GM19328 (cell line): ENCODE measurements around the gene DLG2.

Experiments
- ATAC-seq: cut with Tn5 transposase; IDR thresholded peaks from one replicate; pipeline ENCODE4 v1.9.1; 2021; ENCODE audit warnings: mild to moderate bottlenecking, moderate library complexity; ENCODE audit not compliant: unreplicated experiment

DLG2 gene

DNA sequence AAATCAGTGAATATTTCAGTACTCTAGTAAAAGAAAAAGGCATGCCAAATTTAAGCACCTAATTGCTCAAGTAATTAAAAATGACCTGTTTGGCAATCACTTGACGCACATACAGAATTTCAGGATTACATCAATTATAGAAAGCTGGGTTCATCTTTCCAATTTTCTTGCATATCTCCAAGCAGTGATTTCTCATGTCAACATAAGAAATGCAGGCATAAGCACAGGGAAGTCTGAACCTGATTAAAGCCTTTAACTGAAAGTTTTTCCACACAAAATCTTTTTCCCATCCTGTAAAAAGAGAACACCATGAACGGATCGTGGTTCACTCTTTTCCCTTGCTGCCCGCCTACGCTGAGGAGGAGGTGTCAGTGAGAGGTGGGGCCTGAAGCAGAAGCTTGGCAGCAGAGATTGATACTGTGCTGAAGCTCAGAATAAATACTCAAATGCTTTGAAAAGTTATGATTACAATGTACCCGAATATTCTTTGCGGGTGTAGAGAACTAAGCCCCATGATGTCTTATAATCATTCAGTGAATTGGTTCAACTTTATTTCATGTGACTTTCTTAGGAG lies 1636.9 kb downstream of the DLG2 start:
- ATAC-seq: no peak

DNA sequence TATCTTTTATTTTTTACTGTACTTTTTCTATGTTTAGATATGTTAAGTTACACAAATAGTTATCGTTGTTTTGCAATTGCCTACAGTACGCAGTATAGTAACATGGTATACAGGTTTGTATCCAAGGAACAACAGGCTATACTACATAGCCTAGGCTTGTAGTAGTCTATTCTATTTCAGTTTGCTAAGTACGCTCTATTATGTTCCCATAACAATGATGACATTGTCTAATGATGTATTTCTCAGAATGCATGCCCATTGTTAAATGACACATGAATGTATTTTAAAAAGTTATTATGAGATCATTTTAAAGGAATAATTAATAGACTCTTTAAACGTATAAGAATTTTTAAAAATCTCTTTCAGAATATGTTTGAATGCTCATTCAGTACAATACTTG lies 1644.3 kb downstream of the DLG2 start:
- ATAC-seq: no peak

DNA sequence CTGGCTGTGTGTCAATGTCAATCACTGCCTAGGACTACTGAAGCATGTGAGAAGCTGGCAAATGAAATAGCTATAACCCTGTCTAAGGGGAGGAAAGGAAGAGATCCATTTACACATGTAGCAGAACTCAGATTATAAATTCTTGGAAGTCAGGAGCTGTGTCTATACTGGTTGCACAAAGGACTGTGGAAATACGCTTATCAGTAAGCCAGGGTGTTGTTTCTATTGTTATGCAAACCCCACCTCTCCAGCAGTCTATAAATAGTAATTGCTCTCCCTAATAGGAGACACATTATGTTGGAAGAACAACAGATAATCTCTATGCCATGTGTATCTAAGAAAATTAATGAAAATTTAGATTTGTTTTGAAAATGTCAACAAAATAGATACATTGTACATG lies 1647.6 kb downstream of the DLG2 start:
- no peak for ATAC-seq

DNA sequence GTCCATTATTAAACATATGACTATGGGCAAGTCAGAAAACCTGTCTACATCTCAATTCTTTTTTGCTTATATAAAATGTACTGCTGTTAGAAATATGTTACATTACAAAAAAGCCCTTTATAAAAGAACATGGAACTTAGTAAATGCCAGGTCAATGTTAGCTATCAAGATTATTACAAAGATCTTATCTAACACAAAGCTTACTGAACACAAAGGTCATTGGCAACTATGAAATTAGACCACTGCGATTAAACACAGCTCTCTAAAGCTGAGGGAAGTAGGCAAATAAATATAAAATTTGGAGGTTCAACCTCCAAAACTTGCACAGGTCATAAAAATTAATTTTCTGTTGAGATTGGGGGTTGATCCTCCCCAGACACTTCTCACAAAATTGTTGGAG lies 1648.2 kb downstream of the DLG2 start:
- no peak for ATAC-seq

DNA sequence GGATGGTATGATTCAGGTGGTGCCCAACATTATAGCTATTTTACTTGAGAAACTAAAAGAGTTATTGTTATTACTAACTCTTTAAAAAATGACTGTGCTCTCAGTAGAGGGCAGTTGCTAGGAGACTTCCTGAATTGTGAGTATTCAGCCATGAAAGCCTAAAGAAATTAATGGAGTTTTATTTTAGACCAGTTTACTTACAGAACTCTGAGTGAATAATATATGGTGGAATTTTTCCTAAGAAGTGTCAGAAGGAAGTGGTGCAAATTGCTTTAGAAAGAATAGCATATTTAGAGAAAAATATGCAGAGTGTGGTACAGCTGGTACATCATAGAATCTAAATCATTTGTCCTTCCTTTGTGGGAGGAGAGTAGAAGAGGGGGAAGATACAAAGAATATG lies 1651.1 kb downstream of the DLG2 start:
- ATAC-seq: no peak

DNA sequence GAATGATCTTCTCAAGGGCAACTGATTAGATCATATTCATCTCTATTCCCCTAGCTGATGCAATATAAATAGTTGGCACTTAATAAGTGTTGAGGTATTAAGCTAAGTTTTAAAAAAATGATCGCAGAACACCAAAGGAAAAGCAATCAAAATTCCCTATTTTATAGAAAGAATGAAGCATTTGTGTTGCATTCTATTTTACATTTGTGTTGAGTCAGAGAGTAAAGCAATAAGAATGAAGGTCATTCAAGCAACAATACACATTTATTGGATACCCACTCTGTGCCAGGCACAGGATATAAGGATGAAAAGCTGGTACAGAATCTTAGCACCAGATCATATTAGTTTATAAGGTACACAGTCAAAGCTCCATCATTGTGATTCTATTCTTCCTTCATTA lies 1654.6 kb downstream of the DLG2 start:
- no peak for ATAC-seq

DNA sequence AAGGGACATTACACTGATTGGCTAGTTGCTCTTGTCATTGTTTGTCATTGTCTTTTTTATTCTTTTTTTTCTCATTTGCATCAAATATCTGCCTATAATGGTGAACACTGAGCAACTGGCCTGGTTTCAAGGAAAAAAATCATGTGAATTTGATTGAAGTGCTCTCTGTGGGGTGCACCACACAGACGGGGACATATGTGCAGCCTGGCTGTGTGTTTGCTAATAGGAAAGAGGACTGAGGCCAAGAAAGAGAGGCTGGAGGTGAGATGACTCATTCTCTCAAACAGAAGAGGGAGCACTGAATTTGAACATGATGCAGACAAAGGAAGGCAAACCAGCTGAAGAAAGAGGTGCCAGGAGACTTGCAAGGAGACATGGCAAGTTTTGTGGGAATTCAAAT lies 1656.1 kb downstream of the DLG2 start:
- ATAC-seq: peak; percentile 32

DNA sequence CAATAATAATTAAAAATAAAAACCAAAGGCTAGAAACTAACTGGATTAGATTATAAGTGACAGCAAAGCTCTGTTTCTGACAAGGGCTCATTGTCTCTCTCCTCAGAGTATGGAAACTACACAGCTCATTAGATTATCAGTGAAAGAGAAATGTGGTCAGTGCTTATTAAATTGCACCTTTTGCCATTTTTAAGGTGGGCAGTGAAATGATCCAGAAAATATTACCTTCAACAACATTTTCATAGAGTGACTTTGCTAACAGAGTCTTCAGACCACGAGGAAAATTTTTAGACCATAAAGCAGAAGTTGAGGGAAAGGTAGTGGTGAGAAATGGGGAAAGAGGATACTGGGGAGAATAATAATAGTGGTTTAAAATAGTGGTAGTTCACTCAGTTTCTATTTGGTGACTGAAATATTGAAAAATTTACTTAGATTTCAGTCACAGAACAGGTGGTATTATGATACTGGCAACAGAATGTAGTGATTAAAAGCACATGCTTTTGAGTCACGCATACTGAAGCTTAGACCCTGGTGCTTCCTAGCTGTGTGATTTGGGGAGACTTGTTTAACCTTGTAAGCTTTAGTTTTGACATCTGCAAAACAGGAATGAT lies 1657.0 kb downstream of the DLG2 start:
- peak; percentile 82 for ATAC-seq

DNA sequence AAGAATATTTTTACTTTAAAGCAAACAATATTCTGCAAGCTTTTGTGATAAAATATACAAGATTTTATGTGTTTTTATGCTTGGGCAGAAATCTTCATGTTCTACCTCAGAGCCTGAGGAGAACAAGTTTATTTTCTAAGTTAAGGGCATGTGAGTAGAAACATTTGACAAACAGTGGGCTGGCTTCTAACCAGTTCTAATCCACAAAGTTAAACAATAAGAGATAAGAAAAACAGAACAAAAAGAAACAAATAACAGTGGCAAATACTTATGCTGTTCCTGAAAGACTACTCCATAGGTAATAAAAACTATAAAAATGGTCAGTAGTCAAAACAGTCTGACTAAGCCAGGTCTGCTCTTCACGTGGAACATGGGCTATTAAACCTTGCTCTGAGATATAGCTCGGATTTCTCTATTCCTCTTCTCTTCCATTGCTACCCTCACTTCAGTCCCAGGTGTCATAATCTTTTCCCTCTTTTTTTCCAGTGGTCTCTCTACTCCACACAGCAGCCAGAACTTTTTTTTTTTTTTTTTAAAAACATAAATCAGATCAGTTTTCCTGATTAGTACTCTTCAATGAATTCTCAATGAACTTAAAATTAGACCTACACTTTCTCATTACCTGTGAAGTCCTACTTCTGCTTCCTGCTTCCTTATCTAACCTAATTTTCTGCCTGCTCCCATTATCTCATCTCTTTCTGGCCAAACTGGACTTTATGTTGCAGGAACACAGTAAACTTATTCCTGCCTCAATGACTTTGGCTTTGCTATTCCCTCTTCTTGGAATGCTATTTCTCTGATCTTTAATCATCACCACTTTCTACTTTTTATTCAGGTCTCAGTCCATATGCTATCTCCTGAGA lies 1669.9 kb downstream of the DLG2 start:
- no peak for ATAC-seq

DNA sequence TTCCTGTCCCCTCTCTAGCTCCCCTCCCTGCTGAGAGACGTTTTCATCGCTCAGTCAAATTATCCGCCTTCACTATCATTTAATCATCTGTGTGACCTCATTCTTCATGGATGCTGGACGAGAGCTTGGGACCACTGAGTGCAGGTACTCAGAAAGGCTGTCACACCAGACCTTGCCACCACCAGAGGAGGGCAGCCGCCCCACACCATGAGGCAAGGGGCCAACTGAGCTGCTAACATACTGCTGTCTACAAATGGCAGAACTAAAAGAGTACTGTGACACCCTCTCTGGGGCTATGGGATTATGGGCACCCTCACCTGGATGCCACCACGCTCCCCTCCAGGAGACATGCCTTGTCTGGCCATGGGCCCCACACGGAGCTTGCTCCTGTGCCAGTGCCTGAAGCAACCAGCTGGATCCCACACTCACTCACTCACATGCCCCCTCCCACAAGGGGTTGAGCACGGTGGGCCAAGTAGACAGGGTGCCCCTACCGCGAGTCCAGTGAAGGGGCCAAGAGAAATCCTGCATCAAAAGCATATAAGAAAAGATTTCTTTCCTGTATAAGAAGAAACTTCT lies 1670.9 kb downstream of the DLG2 start:
- ATAC-seq: no peak

DNA sequence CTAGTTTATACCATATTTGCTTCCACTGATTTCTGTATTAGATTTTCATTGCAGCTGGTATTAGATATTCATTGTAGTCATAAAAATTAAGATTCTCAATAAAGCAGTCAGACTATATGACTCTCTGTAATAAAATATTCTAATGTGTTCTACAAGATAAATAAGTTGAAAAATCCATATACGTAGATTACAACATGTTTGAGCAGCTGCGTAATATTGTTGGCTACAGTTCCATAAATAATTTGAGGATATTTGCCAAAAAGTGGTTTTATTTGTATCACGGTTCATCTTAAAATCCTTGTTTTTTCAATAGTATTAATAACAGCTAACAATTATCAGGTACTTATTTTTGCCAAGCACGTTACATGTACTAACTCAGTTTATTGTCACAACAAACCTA lies 1672.4 kb downstream of the DLG2 start:
- no peak for ATAC-seq

DNA sequence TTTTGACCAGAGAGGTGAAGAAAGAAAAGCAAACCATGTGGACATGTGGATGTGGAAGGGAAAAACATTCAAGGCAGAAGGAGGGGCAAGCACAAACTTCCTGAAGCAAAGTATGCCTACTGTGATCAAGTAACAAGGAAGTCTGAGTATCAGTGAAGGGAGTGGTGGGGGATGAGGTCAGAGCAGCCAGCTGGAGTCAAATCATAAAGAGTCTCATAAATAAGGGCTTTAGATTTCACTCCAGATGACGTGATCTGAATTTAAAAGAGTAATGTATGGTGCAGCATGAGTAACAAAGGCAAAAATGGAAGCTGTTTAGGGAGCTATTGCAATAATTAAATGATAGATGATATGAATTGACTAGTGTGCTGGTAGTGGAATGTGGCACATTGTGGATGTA lies 1675.6 kb downstream of the DLG2 start:
- no peak for ATAC-seq

DNA sequence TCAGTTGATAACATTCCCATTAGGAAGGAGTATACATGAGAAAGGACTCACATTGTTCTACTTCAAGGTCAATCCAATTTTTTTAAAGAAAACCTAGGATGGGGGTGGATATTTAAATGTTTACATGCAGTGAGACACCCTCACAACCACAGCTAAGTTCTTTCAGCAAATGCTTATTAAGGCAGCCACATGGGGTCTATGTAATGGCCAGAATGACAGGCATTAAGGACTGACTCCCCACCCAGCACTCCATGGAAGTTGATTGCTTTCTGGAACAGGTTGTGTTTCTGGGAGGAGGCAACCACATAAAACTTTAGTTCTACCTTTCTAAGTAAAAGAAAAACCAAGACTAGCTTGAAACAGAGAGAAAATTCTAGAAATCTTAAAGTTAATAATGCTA lies 1678.9 kb downstream of the DLG2 start:
- ATAC-seq: no peak

DNA sequence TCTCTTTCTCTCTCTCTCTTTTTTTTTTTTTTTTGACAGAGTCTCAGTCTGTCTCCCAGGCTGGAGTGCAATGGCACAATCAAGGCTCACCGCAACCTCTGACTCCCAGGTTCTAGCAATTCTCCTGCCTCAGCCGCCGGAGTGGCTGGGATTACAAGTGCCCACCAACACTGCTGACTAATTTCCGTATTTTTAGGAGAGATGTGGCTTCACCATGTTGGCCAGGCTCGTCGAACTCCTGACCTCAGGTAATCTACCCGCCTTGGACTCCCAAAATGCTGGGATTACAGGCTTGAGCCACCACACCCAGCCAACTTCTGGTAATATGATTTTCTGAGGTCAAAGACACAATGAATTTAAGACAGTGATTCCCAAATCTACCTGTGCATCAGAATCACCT lies 1681.2 kb downstream of the DLG2 start:
- ATAC-seq: no peak

DNA sequence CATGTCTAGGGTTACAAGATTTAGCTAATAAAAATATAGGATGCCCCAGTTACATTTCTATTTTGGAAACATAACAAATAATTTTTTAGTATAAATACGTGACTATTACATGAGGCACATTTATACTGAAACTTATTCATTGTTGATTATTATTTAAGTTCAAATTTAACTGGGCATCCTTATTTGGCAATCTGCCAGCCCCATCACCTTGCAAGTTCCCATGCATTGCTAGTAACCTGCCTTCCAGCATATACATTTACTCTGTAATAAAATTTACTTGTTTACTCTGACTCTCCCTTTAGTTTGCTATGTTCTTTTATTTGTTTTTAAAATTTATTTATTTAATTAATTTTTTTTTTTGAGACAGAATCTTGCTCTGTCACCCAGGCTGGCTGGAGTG lies 1686.1 kb downstream of the DLG2 start:
- ATAC-seq: no peak

DNA sequence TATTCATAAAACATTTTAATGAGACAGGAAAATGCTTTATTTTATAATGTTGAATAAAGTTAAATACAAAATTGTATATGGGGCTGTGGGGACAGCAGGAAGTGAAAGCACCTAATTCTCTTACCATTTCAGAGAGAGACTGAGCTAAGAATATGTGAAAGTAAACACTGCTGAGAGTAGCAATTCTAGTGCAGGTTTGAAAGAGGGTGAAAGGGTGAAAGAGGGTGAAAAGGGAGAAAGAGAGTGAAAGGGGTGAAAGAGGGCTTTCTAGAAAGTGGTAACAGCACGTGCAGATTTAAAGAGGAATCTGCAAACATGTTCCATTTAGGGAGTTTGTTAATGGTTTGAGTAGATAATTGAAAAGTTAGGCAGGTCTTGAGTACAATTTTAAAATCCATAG lies 1689.0 kb downstream of the DLG2 start:
- peak; percentile 68 for ATAC-seq

DNA sequence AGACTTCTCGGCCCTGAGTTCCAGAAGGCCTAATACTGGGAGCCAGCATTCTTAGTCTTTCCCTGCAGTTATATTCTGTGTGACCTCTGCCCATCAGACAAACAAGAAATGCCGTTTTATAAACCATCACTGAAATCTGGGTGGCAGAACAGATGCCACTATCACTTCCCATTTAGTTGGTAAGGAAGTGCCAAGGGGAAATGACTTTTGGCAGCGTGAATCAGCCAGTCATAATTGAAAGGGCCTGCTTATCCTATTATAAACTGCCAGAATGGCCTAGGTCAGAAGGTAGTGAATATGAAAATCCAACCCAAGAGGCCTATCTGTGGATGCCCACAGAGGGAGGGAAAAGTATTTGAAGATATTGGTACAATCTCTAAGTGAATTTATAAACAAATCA lies 1694.1 kb downstream of the DLG2 start:
- ATAC-seq: no peak

DNA sequence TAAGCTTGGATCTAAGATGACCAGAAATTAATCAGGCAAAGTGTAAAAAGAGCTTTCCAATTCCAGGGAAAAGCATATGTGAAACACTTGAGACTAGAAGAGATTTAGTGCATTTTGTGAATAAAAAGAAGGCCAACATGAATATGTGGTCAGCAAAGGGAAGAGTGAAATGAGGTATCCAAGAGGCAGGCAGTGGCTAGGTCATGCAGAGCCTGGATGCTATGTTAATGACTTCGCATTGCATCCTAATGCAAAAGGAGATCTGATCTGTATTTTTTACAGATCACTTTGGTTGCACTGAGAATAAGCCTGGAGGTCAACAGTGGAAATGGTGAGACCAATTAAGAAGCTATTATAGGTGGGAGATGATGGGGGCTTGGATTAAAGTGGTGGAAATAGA lies 1699.7 kb downstream of the DLG2 start:
- ATAC-seq: no peak

DNA sequence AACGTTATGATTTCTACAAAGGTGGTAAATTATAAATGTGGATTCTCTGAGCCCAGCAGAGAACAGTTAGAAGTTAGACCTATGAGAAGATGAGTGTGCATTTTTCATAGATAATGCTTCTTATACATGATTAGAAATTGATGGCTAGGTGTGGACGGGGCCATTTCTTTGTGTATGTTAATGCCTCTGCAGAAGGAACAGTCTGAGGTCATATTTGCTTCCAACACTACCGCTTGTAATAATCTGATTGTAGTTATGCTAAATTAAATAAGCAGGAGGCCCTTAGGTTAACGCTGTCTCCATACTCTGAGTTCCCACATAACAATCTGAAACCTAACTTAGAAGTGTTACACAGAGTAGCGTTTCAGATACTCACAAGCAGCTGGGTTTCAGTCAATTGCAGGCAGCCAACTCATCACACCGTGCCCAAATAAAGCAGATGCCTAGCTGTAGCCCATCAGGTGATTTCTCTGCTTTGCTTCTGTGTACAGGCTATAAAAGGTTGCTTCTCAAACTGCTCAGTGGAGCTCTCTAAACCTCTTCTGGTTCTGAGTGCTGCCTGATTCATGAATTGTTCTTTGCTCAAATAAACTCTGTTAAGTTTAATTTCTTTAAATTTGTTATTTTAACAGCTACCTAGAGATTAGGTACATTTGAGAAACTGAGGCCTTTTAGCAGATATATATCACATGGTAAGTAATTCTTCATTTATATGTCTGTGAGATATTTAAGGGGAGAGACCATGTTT lies 1702.2 kb downstream of the DLG2 start:
- no peak for ATAC-seq

DNA sequence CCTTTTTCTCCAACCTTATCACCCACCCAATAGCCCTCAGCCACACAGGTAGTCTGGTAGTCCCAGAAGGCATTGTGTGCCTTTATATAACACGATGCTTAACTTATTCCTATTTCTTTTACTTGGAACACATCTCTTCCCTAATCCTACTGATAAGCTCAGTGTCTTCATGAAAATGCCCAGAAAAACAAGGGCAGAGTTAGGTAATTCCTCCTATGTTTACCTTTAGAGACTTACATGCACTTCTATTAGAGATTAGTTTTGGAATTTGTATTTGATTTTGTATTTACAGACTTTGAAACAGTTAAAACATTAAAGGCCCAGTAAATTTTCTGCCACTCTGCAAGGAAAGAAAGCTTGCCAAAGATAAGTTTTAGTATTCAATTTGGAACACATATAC lies 1703.2 kb downstream of the DLG2 start:
- no peak for ATAC-seq

DNA sequence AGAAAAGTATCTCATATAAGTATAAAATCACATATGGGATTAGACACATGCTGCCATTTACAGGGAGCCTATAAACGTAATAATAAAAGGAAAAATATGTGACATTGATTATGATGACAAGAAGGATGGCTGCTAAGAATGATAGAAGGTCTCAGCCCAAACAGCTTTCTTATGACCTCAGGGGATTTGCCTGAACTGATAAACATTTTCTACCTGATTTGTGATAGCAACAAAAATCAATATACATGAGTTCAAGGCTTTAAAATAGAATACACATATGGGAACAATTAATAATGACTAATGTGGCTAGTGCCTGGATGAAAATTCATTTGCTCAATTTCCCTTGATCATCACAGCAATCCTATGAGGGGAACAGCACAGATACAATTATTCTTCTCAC lies 1704.2 kb downstream of the DLG2 start:
- ATAC-seq: no peak
